Epithelial cell of esophagus (primary cell): ENCODE results near the gene AMH.

Source experiments
- DNase-seq: peaks from one replicate; pipeline ENCODE4 v3.0.0; 2010; ENCODE audit warnings: low read depth
- H3K4me3 ChIP-seq: 2 replicates; pipeline ENCODE4 v1.5.1; 2011; ENCODE audit warnings: mild to moderate bottlenecking, low read length, control low read depth
- CTCF ChIP-seq: IDR thresholded peaks from 2 replicates; pipeline ENCODE4 v1.5.1; 2011; ENCODE audit warnings: low read depth, mild to moderate bottlenecking, low read length, control low read depth, inconsistent platforms; ENCODE audit not compliant: insufficient read depth; ENCODE audit errors: missing control alignments

AMH gene

GRCh38 chr19:2286402-2287140 lies 37.4 kb downstream of the AMH start:
- TF ChIP-seq CTCF, result no peak
- DNase-seq, result no peak
- no peak overlapping the region for H3K4me3 ChIP-seq

- H3K4me3 ChIP-seq, result no peak overlapping the region
- no peak for DNase-seq
- TF ChIP-seq CTCF, result no peak
Measured at GRCh38 chr19:2287585-2288337, 38.6 kb downstream of the AMH start.

GRCh38 chr19:2288338-2288817 lies 39.3 kb downstream of the AMH start:
- H3K4me3 ChIP-seq, result no peak overlapping the region
- DNase-seq, result no peak
- TF ChIP-seq CTCF, result no peak

GRCh38 chr19:2288818-2289713 lies 39.9 kb downstream of the AMH start:
- H3K4me3 ChIP-seq, result no peak overlapping the region
- no peak for DNase-seq
- TF ChIP-seq CTCF, result no peak

GRCh38 chr19:2289714-2290435 lies 40.8 kb downstream of the AMH start:
- no peak for TF ChIP-seq CTCF
- DNase-seq, result peak; percentile 43
- H3K4me3 ChIP-seq, result no peak overlapping the region
